ENCODE results near the gene KIF7.
A peak's percentile ranks its signal among the peaks of the same experiment; 100 is the strongest.

GRCh38 chr15:89654847-89655805, at the start of gene KIF7:
- peak; percentile 95 for TF ChIP-seq CREB1 (CRISPR knock-in tag; IDR thresholded peaks at IDR 0.05; ENCODE audit: low read depth)
- TF ChIP-seq CTCF (conservative IDR thresholded peaks at IDR 0.05; ENCODE audit: low read depth in 2 of 2) = no peak
- TF ChIP-seq EZH2 (IDR thresholded peaks at IDR 0.05; ENCODE audit: low read depth, unreplicated experiment) = no peak

All from GM23338 (cell line).